HepG2 (cell line): ENCODE results near the gene SCUBE1. TPM values are rescaled to one million over a fixed set of nuclear protein-coding genes. Genes with fewer than 3 reads are reported as not detected.
A peak's percentile ranks its signal among the peaks of the same experiment; 100 is the strongest.

Experiments used
- BRD4 ChIP-seq: sonication (generic); formaldehyde crosslinking; IDR thresholded peaks from 2 replicates; pipeline ENCODE4 v1.4.0; 2020; ENCODE audit warnings: missing genetic modification reagents
- CENPX ChIP-seq: sonication (generic); formaldehyde crosslinking; IDR thresholded peaks from 2 replicates; pipeline ENCODE4 v1.9.0; 2021; ENCODE audit warnings: mild to moderate bottlenecking, missing genetic modification reagents, moderate library complexity
- FOXA1 ChIP-seq, 2 experiments: fragments of 450-650 bp in 1 of 2; sonication (generic) in 1 of 2; formaldehyde crosslinking in 1 of 2; IDR thresholded peaks; 2 replicates each; pipeline versions ENCODE4 v1.4.0 to v1.6.1; 2016 to 2020; ENCODE audit warnings: missing genetic modification reagents in 1 of 2
- FOXA3 ChIP-seq: IDR thresholded peaks from 2 replicates; pipeline ENCODE4 v1.6.1; 2016; ENCODE audit warnings: missing genetic modification reagents, missing compliant biosample characterization
- FOXO1 ChIP-seq: sonication (generic); formaldehyde crosslinking; IDR thresholded peaks from 2 replicates; pipeline ENCODE4 v1.4.0; 2020; ENCODE audit warnings: missing genetic modification reagents
- GPN1 ChIP-seq: sonication (generic); formaldehyde crosslinking; IDR thresholded peaks from 2 replicates; pipeline ENCODE4 v1.5.1; 2020; ENCODE audit warnings: missing genetic modification reagents, borderline replicate concordance
- PHF21A ChIP-seq: sonication (generic); formaldehyde crosslinking; IDR thresholded peaks from 2 replicates; pipeline ENCODE4 v1.5.0; 2020; ENCODE audit warnings: mild to moderate bottlenecking, missing genetic modification reagents
- PLSCR1 ChIP-seq: sonication (generic); formaldehyde crosslinking; IDR thresholded peaks from 2 replicates; pipeline ENCODE4 v1.5.0; 2020; ENCODE audit warnings: missing genetic modification reagents, mild to moderate bottlenecking, borderline replicate concordance
- RAD21 ChIP-seq: fragments of 450-650 bp; formaldehyde crosslinking; IDR thresholded peaks from 2 replicates; pipeline ENCODE4 v1.5.0; 2020; ENCODE audit warnings: mild to moderate bottlenecking
- RARA ChIP-seq: IDR thresholded peaks from 2 replicates; pipeline ENCODE4 v1.6.1; 2016; ENCODE audit warnings: missing genetic modification reagents, missing compliant biosample characterization
- RFXANK ChIP-seq: IDR thresholded peaks from 2 replicates; pipeline ENCODE4 v1.6.1; 2016
- ZKSCAN5 ChIP-seq: sonication (generic); formaldehyde crosslinking; IDR thresholded peaks from 2 replicates; pipeline ENCODE4 v1.5.1; 2020; ENCODE audit warnings: mild to moderate bottlenecking, missing genetic modification reagents
- ZNF24 ChIP-seq: fragments of 450-650 bp; IDR thresholded peaks from 2 replicates; pipeline ENCODE4 v1.6.1; 2017; ENCODE audit warnings: antibody characterized with exemption, mild to moderate bottlenecking
- ZNF501 ChIP-seq: sonication (generic); formaldehyde crosslinking; IDR thresholded peaks from 2 replicates; pipeline ENCODE4 v1.5.1; 2020; ENCODE audit warnings: mild to moderate bottlenecking, moderate library complexity, missing genetic modification reagents
- ZNF672 ChIP-seq: sonication (generic); formaldehyde crosslinking; IDR thresholded peaks from 2 replicates; pipeline ENCODE4 v1.8.1; 2022; ENCODE audit warnings: missing genetic modification reagents
- ZNF839 ChIP-seq: sonication (generic); formaldehyde crosslinking; IDR thresholded peaks from 2 replicates; pipeline ENCODE4 v1.4.0; 2020; ENCODE audit warnings: missing genetic modification reagents, mild to moderate bottlenecking, borderline replicate concordance
- ZSCAN21 ChIP-seq: sonication (generic); formaldehyde crosslinking; IDR thresholded peaks from 2 replicates; pipeline ENCODE4 v1.8.0; 2022; ENCODE audit warnings: mild to moderate bottlenecking, missing genetic modification reagents, moderate library complexity, borderline replicate concordance
- polyA plus RNA-seq, 8 experiments: library from polyadenylated mRNA; depleted of rRNA in 3 of 8; stranded (reverse) in 7 of 8; unstranded in 1 of 8; fragments of >200 nt; fragmentation: Illumina TruSeq in 4 of 8; extraction: Trizol in 4 of 8; gene quantifications; 2 replicates each; pipeline versions ENCODE4 v1.2.1 to v1.2.3, GENCODE V29; 2011 to 2016; ENCODE audit warnings: low read depth in 4 of 8, missing spikeins in 1 of 8, mixed read lengths in 1 of 8; ENCODE audit not compliant: insufficient read depth in 1 of 8
- total RNA-seq, 5 experiments: library from RNA; depleted of rRNA; stranded (reverse); fragments of >200 nt; fragmentation: Illumina TruSeq; extraction: Trizol; gene quantifications; 2 replicates each; pipeline ENCODE4 v1.2.3, GENCODE V29; 2016; ENCODE audit warnings: low read depth in 1 of 5
- TF ChIP-seq, protein P1 (sequence below): sonication (generic); formaldehyde crosslinking; IDR thresholded peaks from 2 replicates; pipeline ENCODE4 v1.5.1; 2020; ENCODE audit warnings: mild to moderate bottlenecking, missing genetic modification reagents, moderate library complexity
- TF ChIP-seq, protein P2 (sequence below): sonication (generic); formaldehyde crosslinking; IDR thresholded peaks from 2 replicates; pipeline ENCODE4 v1.4.0; 2020; ENCODE audit warnings: missing genetic modification reagents, borderline replicate concordance
- TF ChIP-seq, protein P3 (sequence below): IDR thresholded peaks from 2 replicates; pipeline ENCODE4 v1.6.1; 2012; ENCODE audit warnings: inconsistent platforms

SCUBE1 gene
- total and polyA plus RNA-seq, 2 of the 13 experiments (the other 11 are each of a cell fraction or from before 2014, with no cell fraction given): under 0.01 to 0.05 TPM

- TF ChIP-seq ZNF24 (no peak), CENPX (CRISPR knock-in tag) (no peak), RFXANK (CRISPR knock-in tag) (no peak), PLSCR1 (no peak), FOXO1 (CRISPR knock-in tag) (peak; percentile 43; the same call in 1 of the 2 replicates), RAD21 (no peak), RARA (CRISPR knock-in tag) (peak; percentile 67), BRD4 (CRISPR knock-in tag) (no peak), ZKSCAN5 (CRISPR knock-in tag) (no peak), GPN1 (CRISPR knock-in tag) (no peak), ZNF501 (CRISPR knock-in tag) (no peak), PHF21A (CRISPR knock-in tag) (0 out of 2 replicates have a peak, but pooled peaks have one; percentile 36), FOXA3 (CRISPR knock-in tag) (peak; percentile 84), ZNF839 (CRISPR knock-in tag) (no peak), ZSCAN21 (CRISPR knock-in tag) (no peak), FOXA1 (IDR thresholded peaks at IDR 0.05) (peak; percentile 66), FOXA1 (CRISPR knock-in tag; IDR thresholded peaks at IDR 0.05) (peak; percentile 89), ZNF672 (CRISPR knock-in tag) (no peak)
- TF ChIP-seq, protein P1, sequence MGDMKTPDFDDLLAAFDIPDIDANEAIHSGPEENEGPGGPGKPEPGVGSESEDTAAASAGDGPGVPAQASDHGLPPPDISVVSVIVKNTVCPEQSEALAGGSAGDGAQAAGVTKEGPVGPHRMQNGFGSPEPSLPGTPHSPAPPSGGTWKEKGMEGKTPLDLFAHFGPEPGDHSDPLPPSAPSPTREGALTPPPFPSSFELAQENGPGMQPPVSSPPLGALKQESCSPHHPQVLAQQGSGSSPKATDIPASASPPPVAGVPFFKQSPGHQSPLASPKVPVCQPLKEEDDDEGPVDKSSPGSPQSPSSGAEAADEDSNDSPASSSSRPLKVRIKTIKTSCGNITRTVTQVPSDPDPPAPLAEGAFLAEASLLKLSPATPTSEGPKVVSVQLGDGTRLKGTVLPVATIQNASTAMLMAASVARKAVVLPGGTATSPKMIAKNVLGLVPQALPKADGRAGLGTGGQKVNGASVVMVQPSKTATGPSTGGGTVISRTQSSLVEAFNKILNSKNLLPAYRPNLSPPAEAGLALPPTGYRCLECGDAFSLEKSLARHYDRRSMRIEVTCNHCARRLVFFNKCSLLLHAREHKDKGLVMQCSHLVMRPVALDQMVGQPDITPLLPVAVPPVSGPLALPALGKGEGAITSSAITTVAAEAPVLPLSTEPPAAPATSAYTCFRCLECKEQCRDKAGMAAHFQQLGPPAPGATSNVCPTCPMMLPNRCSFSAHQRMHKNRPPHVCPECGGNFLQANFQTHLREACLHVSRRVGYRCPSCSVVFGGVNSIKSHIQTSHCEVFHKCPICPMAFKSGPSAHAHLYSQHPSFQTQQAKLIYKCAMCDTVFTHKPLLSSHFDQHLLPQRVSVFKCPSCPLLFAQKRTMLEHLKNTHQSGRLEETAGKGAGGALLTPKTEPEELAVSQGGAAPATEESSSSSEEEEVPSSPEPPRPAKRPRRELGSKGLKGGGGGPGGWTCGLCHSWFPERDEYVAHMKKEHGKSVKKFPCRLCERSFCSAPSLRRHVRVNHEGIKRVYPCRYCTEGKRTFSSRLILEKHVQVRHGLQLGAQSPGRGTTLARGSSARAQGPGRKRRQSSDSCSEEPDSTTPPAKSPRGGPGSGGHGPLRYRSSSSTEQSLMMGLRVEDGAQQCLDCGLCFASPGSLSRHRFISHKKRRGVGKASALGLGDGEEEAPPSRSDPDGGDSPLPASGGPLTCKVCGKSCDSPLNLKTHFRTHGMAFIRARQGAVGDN: peak; percentile 15; the same call in 1 of the 2 replicates
- TF ChIP-seq, protein P2, sequence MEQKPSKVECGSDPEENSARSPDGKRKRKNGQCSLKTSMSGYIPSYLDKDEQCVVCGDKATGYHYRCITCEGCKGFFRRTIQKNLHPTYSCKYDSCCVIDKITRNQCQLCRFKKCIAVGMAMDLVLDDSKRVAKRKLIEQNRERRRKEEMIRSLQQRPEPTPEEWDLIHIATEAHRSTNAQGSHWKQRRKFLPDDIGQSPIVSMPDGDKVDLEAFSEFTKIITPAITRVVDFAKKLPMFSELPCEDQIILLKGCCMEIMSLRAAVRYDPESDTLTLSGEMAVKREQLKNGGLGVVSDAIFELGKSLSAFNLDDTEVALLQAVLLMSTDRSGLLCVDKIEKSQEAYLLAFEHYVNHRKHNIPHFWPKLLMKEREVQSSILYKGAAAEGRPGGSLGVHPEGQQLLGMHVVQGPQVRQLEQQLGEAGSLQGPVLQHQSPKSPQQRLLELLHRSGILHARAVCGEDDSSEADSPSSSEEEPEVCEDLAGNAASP (CRISPR knock-in tag): no peak
- TF ChIP-seq, protein P3, sequence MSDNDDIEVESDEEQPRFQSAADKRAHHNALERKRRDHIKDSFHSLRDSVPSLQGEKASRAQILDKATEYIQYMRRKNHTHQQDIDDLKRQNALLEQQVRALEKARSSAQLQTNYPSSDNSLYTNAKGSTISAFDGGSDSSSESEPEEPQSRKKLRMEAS: 0 out of 2 replicates have a peak, but pooled peaks have one; percentile 19
Measured at GRCh38 chr22:43293655-43294392, 49.3 kb downstream of the SCUBE1 start (continued).
